GM20431 (cell line): ENCODE results near the gene ITGB1.
"Not testable (repeated sequence)": the region's sequence is repeated elsewhere in the genome, so short reads cannot be mapped to it uniquely, and the experiment has no call there.

Experiments used
- in situ Hi-C: fragments of 300-500 bp; cut with MseI, MboI; formaldehyde crosslinking; loops from one replicate; pipeline ENCODE4 v1.15.0; 2020; ENCODE audit warnings: low sequenced_read_pairs; ENCODE audit not compliant: unreplicated experiment

The ITGB1 gene

DNA sequence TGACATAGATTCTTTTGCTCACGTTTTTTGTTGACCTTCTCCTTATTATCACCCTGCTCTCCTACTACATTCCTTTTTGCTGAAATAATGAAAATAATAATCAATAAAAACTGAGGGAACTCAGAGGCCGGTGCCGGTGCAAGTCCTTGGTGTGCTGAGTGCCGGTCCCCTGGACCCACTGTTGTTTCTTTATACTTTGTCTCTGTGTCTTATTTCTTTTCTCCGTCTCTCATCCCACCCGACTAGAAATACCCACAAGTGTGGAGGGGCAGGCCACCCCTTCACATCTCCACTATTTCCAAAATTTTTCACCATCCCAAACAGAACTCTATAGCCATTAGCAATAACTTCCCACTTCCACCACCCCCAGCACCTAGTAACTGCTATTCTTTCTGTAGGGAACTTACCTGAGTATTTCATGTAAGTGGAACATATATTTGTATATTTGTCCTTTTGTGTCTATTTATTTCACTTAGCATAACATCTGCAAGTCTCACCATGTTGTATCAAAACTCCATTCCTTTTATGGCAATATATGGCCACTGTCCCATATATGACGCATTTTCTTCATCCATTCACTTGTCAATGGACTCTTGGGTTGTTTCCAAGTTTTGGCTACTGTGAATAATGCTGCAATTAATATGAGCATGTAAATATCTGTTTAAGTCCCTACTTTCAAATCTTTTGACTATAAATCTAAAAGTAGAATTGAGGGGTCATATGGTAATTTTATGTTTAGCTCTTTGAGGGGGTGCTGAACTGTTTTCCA lies 62.6 kb downstream of the ITGB1 start:
- in situ Hi-C loops = not testable (repeated sequence)

DNA sequence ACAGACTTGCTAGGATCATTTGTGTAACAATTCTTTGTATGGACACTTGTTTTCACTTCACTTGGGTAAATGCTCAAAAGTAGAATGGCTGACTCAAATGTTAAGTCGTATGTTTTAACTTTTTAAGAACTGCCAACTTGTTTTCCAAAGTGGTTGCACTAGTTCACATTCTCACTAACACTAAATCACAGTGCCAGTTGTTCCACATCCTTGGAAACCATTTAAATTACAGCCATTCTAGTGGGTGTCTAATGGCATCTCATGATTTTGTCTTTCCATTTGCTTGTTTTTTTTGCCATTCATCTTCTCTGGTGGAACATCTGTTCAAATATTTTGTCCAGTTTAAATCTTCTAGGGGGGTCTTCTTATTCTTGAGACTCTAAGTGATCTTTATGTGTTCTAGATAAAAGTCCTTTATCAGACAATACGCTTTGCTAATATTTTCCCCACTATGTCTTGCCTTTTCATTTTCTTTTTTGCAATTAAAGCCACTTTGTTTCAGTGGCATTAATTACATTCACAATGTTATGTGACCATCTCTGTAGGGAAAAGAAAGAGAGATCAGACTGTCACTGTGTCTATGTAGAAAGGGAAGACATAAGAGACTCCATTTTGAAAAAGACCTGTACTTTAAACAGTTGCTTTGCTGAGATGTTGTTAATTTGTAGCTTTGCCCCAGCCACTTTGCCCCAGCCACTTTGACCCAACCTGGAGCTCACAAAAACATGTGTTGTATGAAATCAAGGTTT lies 63.9 kb downstream of the ITGB1 start:
- in situ Hi-C loops = no loop called here

- in situ Hi-C loops = no loop called here
These were observed 64.6 kb downstream of the ITGB1 start for GRCh38 chr10:32893434-32893833.

GRCh38 chr10:32891261-32891660 lies 66.8 kb downstream of the ITGB1 start:
- in situ Hi-C loops = no loop called here

GRCh38 chr10:32890444-32890843 lies 67.6 kb downstream of the ITGB1 start:
- in situ Hi-C loops = no loop called here

GRCh38 chr10:32889631-32890212 lies 68.3 kb downstream of the ITGB1 start:
- in situ Hi-C loops = no loop called here

DNA sequence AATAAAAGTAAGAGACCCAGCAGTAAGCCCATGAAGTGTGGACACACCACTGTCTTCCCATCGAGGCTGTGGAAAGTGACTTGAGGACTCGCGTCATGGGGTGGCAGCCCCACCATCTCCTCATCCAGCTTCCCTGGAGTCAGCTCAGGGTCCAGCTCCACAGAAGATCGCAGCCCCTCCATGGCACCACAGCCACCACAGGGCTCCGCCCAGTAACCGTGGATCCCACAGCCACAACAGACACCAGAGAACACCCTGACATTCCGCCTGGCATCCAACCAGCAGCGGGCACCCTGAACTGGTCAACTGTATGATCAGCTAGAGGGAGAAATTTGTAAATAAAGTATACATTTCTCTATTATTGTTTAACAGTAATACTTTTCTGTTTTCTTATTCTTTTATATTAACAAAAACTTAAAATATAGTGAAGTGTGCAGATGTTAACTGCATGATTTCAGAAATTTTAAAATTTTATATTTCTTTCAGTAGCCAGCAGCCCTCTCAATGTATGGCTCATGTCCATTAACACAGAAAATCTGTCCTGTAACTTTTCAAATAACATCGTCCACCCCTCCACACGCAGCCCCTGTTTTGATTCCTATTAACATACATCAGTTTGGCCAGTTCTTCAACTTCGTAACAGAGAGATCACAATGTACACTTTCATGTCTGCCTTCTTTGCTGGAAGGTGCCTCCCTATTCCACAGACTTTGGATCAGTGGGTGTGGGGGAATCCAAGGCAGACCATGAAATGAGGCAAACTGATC lies 69.7 kb downstream of the ITGB1 start:
- in situ Hi-C loops = no loop called here

DNA sequence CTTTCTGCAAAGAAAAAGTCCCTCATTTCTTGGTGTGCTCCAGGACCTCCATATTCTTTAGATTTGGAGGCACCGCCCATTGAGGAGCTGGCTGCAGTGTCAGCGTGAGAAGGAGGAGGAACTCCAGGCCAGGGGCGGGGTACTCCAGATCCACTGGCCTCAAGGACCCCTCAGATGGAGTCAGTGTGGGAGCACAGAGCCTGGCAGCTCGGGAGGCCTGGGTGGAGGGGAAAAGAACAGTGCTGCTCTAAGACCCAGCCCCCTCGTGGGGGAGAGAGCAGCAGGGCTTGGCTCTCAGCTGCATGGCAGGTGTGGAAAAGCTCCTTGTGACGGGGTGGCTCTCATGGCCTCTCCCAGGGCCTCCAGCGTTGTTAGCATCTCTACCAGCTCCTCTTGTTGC lies 70.5 kb downstream of the ITGB1 start:
- in situ Hi-C loops = no loop called here

DNA sequence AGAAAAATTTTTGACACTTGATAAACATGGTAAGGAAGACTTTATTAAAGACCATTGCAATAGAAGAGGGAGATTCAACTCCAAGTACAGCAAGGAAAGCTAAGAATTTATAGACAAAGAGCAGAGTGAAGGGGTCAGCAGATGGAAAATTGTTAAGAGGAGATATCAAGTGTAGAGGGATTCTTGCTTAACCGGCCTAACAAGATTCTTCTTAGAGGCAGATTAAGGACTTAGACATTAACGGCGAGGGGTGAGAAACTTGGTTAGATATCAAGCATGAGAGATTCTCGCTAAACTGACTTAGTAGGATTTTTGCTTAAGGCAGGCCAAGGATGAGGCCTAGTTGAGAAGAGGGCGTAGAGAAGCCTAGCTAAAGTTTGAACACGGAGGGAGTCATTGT lies 76.0 kb downstream of the ITGB1 start:
- in situ Hi-C loops = no loop called here

GRCh38 chr10:32878646-32879045 lies 79.4 kb downstream of the ITGB1 start:
- in situ Hi-C loops = no loop called here

GRCh38 chr10:32877915-32878314 lies 80.1 kb downstream of the ITGB1 start:
- in situ Hi-C loops = no loop called here

GRCh38 chr10:32865170-32865569 lies 92.9 kb downstream of the ITGB1 start:
- in situ Hi-C loops = no loop called here

- in situ Hi-C loops = no loop called here
These were observed 103.6 kb downstream of the ITGB1 start for GRCh38 chr10:32854435-32854834.

DNA sequence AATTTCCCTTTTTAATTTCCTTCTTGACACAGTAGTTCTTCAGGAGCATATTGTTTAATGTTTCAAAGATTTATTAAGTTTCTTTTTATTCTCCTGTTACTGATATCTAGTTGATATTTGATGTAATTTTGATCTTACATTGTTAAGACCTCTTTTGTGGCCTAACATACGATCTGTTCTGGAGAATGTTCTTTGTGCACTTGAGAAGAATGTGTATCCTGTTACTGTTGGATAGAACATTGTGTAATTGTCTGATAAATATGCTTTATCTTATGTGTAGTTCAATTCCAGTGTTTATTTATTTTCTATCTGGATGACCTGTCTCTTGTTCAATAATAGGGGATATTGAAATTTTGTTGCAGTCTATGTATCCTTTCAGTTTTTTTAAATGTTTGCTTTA lies 106.7 kb downstream of the ITGB1 start:
- in situ Hi-C loops = no loop called here
